ENCODE results near the gene LSM14B.

DNA sequence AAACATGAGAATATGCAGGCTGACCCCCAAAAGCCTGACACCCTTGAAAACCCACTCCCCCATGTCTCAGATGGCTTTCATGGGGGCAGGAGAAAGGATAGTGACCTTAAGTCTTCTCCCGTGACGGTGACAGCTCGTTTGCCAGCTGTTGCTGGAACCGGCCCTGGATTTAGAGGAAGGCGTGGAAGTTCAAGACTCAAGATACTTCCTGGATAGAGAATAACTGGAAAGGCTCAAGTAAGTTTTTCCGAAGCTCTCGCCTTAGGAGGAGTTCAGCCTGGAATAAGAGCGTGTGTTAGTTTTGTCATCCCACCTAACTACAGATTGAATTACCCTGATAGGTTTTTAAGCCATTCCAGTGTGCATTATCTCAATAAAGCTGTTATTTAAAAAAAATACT is 49.0 kb downstream of the LSM14B start:
- TF ChIP-seq RARB (CRISPR knock-in tag; IDR thresholded peaks at IDR 0.05) (no peak), PATZ1 (CRISPR knock-in tag; IDR thresholded peaks at IDR 0.05; ENCODE audit: borderline replicate concordance) (no peak), ESRRG (CRISPR knock-in tag; IDR thresholded peaks at IDR 0.05) (no peak), CSDC2 (CRISPR knock-in tag; IDR thresholded peaks at IDR 0.05) (no peak), ZFP30 (CRISPR knock-in tag; IDR thresholded peaks at IDR 0.05) (no peak), ZNF565 (CRISPR knock-in tag; conservative IDR thresholded peaks at IDR 0.05; ENCODE audit: low read depth) (no peak), OSR1 (CRISPR knock-in tag; IDR thresholded peaks at IDR 0.05) (no peak)

All from SK-N-SH treated with all-trans-retinoic acid at 6 μM for 48 hours (cell line).